GM10266 (cell line): ENCODE data around the gene MLST8.

Experiments used
- DNase-seq: peaks from one replicate; pipeline ENCODE4 v3.0.0; 2012; ENCODE audit errors: extremely low spot score
- CTCF ChIP-seq: IDR thresholded peaks from 2 replicates; pipeline ENCODE4 v1.5.1; 2012; ENCODE audit warnings: mild to moderate bottlenecking, low read depth; ENCODE audit not compliant: control insufficient read depth, insufficient read depth; ENCODE audit errors: missing control alignments

The MLST8 gene

GRCh38 chr16:2210009-2210332 lies 4.7 kb downstream of the MLST8 start:
- no peak for DNase-seq
- TF ChIP-seq CTCF = no peak

- DNase-seq = no peak
Observed at GRCh38 chr16:2210386-2211365, 5.4 kb downstream of the MLST8 start, which contains the start of gene BRICD5. TSS of gene BRICD5 (minus strand) at chr16:2210863. CDS start at chr16:2210833, 30 bp downstream.

GRCh38 chr16:2211923-2212347 lies 6.7 kb downstream of the MLST8 start:
- no peak for TF ChIP-seq CTCF
- DNase-seq = no peak

More at GRCh38 chr16:2210386-2211365, 5.4 kb downstream of the MLST8 start, which contains the start of gene BRICD5:
- no peak for TF ChIP-seq CTCF

GRCh38 chr16:2212362-2213324 lies 7.4 kb downstream of the MLST8 start:
- no peak for TF ChIP-seq CTCF
- no peak for DNase-seq

- DNase-seq = no peak
- TF ChIP-seq CTCF = no peak
Observed at GRCh38 chr16:2213817-2214718, 8.8 kb downstream of the MLST8 start.

- no peak for DNase-seq
- no peak for TF ChIP-seq CTCF
Observed at GRCh38 chr16:2214719-2214968, 9.4 kb downstream of the MLST8 start, which contains the start of gene PGP. TSS of gene PGP (minus strand) at chr16:2214840. CDS start at chr16:2214777, 63 bp downstream.
